ENCODE data around the gene NBPF14.
A peak's percentile ranks its signal among the peaks of the same experiment; 100 is the strongest.
"Not testable (repeated sequence)": the region's sequence is repeated elsewhere in the genome, so short reads cannot be mapped to it uniquely, and the experiment has no call there.

NBPF14 gene

DNA sequence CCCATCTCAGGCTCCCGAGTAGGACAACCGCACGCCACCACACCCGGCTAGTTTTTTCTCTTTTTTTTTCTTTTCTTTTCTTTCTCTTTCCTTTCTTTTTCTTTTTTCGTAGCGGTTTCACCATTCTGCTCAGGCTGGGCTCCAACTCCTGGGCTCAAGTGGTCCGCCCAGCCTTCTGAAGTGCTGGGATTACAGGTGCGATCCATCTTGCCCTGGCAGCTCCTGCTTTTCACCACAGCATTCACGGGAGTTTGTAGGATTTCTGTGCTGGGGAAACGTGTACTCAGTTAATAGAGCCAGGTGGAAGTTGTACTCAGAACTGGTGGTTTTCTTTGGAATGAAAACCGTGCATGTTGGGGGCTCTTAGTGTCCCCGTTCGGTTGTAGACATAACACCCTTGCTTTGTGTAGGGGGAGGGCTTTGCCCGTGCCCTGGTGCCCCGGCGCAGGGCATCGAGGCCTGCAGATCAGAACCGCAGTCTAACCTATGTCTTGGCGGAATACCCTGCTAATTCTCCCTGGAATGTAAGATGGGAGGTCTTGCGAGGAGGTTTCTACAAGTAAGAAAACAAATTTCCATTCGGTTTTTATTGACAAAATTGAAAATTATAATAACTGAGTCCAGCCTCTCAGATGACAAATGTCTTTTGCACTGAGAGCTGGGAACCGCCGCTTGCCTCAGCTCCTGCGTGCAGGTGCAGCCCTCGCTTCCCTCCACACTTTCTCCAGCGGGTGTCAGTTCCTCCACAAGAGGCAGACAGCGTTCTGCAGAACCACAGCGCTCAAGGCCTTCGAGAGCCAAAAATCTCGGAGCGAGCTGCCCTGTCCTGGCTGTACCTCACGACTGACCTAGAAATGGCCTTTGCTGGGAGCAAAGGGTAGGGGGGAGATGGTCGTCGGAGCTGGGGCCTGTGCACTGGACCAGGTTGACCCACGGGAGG, 72.3 kb downstream of the NBPF14 start:
- H3K4me2 ChIP-seq (ENCODE audit: low read length); H3K79me2 ChIP-seq; H3K9me3 ChIP-seq (ENCODE audit: control insufficient read depth, low read length); H3K36me3 ChIP-seq (ENCODE audit: control insufficient read depth, insufficient read depth, low read length); H3K4me3 ChIP-seq (ENCODE audit: low read depth, low read length); H2AFZ ChIP-seq; H3K4me1 ChIP-seq; H3K27me3 ChIP-seq (ENCODE audit: control insufficient read depth, insufficient read depth, low read length); H3K27ac ChIP-seq; H3K9ac ChIP-seq: not testable (repeated sequence)

DNA sequence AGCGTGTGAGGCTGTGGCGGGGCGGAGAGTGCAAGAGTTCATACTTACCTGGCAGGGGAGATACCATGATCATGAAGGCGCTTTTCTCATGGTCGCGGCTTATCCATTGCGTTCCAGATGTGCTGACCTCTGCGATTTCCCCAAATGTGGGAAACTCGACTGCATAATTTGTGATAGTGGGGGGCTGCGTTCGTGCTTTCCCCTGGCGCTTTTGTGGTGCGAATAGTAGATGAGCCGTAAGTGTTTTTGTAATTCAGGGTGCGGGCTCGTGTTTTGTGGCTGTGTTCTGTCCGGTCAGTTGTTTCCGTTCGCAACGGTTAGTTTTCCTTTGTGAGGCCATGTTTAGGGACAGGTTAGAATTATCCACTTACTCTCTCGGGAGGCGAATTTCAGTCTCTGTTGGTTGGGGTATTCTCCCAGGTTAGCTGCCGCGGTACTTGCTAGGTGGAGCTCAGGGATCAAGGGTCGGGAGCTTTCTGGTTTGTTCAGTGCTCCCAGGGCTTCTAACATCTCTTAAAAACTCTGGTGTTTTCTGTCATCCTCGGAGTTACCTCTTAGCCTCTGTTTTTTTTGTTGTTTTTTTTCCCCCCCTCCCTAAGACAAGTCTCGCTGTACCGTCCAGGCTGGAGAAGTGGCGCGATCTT, 73.1 kb downstream of the NBPF14 start:
- H3K4me2 ChIP-seq (ENCODE audit: low read length) = peak overlapping the region; percentile 68
- H3K9me3 ChIP-seq (ENCODE audit: control insufficient read depth, low read length); H3K9ac ChIP-seq; H3K79me2 ChIP-seq; H3K36me3 ChIP-seq (ENCODE audit: control insufficient read depth, insufficient read depth, low read length); H2AFZ ChIP-seq; H3K4me1 ChIP-seq; H3K27me3 ChIP-seq (ENCODE audit: control insufficient read depth, insufficient read depth, low read length): not testable (repeated sequence)
- peak overlapping the region; percentile 71 for H3K4me3 ChIP-seq (ENCODE audit: low read depth, low read length)
- H3K27ac ChIP-seq = peak overlapping the region; percentile 80

DNA sequence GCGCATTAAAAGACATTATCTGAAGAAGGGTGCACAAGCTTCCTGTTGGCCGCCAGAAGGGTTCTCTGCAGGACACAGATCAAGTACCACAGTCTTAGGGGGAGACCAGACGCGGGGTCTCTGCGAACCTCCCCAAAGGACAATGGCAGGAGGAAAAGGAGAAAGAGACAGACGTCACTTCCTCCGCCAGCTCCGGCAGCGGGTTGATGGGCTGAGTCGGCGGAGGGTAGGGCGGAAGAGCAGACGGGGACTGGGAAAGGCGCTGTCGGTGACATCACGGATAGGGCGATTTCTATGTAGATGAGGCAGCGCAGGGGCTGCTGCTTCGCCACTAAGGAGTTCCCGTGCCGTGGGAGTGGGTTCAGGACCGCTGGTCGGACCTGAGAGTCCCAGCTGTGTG, 73.7 kb downstream of the NBPF14 start:
- H3K4me2 ChIP-seq (ENCODE audit: low read length) = peak overlapping the region; percentile 42
- H3K9me3 ChIP-seq (ENCODE audit: control insufficient read depth, low read length); H3K36me3 ChIP-seq (ENCODE audit: control insufficient read depth, insufficient read depth, low read length); H3K27me3 ChIP-seq (ENCODE audit: control insufficient read depth, insufficient read depth, low read length); H3K9ac ChIP-seq; H3K4me1 ChIP-seq; H3K79me2 ChIP-seq: not testable (repeated sequence)
- peak overlapping the region; percentile 17 for H2AFZ ChIP-seq
- H3K27ac ChIP-seq = peak overlapping the region; percentile 70
- H3K4me3 ChIP-seq (ENCODE audit: low read depth, low read length) = peak overlapping the region; percentile 27

DNA sequence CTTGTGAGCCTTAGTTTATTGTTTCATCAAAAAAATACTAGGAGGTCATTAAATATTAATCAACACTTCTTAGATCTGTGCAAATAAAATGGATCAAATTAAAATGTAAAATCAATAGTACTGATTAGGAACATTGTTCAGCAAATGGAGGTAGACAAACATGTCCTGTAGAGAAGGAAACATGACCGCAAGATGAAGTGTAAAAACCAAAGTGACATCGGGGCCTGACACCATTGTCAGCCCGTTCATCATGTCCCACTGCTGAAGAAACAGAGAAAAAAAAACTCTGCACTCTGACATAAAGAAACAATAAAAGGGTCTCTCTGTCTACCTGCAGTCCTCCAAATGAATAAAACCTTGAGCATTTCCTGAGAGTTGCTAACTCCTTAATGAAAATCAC, 81.5 kb downstream of the NBPF14 start:
- H3K9ac ChIP-seq; H3K4me3 ChIP-seq (ENCODE audit: low read depth, low read length); H2AFZ ChIP-seq; H3K4me1 ChIP-seq; H3K27ac ChIP-seq; H3K27me3 ChIP-seq (ENCODE audit: control insufficient read depth, insufficient read depth, low read length); H3K36me3 ChIP-seq (ENCODE audit: control insufficient read depth, insufficient read depth, low read length); H3K4me2 ChIP-seq (ENCODE audit: low read length); H3K79me2 ChIP-seq; H3K9me3 ChIP-seq (ENCODE audit: control insufficient read depth, low read length): not testable (repeated sequence)

DNA sequence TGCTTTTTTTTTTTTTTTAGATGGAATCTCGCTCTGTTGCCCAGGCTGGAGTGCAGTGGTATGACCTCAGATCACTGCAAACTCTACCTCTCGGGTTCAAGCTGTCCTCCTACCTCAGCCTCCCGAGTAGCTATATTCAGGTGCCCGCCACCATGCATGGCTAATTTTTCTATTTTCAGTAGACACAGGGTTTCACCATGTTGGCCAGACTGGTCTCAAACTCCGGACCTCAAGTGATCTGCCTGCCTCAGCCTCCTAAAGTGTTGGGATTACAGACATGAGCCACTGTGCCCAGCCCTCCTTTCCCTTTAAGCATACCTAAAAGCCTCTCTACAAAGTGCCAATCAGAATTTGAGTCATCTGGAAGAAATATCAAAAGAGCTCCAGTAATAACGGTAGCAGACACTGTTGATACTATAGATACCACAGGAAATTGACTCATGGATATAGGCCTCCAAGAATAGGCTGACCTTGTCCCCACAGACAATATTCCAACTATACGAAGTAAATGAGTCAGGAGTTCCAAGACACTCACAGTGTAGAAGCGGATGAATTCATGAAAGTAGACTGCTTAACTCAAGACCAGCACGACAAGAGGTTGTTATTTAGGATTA, 83.1 kb downstream of the NBPF14 start:
- not testable (repeated sequence) for H3K27ac ChIP-seq; H3K36me3 ChIP-seq (ENCODE audit: control insufficient read depth, insufficient read depth, low read length); H2AFZ ChIP-seq; H3K27me3 ChIP-seq (ENCODE audit: control insufficient read depth, insufficient read depth, low read length); H3K9ac ChIP-seq; H3K4me1 ChIP-seq; H3K4me3 ChIP-seq (ENCODE audit: low read depth, low read length); H3K4me2 ChIP-seq (ENCODE audit: low read length); H3K9me3 ChIP-seq (ENCODE audit: control insufficient read depth, low read length); H3K79me2 ChIP-seq

DNA sequence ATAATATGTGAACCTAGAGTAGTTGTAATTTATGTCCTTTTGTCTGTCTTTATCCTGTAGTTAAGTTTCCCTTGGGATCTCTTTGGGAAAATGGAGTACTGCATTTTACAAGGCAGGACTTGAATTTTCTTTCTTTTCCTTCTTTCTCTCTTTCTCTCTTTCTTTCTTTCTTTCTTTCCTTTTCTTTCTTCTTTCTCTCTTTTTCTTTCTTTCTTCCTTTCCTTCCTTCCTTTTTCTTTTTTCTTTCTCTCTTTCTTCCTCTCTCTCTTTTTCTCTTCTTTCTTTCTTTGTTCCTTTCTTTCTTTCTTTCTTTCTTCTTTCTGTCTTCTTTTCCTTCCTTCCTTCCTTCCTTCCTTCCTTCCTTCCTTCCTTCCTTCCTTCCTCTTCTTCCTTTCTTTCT, 101.9 kb downstream of the NBPF14 start:
- not testable (repeated sequence) for H3K36me3 ChIP-seq (ENCODE audit: control insufficient read depth, insufficient read depth, low read length); H3K27ac ChIP-seq; H3K27me3 ChIP-seq (ENCODE audit: control insufficient read depth, insufficient read depth, low read length); H3K4me3 ChIP-seq (ENCODE audit: low read depth, low read length); H3K4me2 ChIP-seq (ENCODE audit: low read length); H3K4me1 ChIP-seq; H3K9me3 ChIP-seq (ENCODE audit: control insufficient read depth, low read length); H2AFZ ChIP-seq; H3K9ac ChIP-seq; H3K79me2 ChIP-seq

DNA sequence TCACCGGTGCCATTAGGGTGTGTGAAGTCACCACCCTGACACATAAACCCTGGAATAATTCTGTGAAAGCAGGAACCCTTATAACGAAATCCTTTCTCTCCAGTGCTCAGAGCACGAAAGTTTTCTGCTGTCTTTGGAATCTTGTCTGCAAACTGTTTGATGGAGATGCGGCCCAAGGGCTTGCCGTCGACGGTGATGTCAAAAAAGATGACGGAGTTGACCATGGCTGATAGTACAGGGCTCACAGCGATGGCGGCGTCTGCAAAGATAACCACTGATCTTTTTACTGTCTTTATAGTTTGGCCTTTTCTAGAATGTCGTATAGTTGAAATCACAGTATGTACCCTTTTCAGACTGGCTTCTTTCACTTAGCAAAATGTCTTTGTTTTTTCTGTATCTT, 112.8 kb downstream of the NBPF14 start, which contains the start of gene PPIAL4G:
TSS of gene PPIAL4G (minus strand) at position 274 of the 400 bp plus-strand sequence. CDS start at position 224, 50 bp downstream.
- not testable (repeated sequence) for H2AFZ ChIP-seq; H3K4me2 ChIP-seq (ENCODE audit: low read length)

More for the DNA sequence above, 112.8 kb downstream of the NBPF14 start, which contains the start of gene PPIAL4G:
- H3K9me3 ChIP-seq (ENCODE audit: control insufficient read depth, low read length); H3K79me2 ChIP-seq; H3K27ac ChIP-seq; H3K4me1 ChIP-seq; H3K36me3 ChIP-seq (ENCODE audit: control insufficient read depth, insufficient read depth, low read length); H3K9ac ChIP-seq; H3K4me3 ChIP-seq (ENCODE audit: low read depth, low read length); H3K27me3 ChIP-seq (ENCODE audit: control insufficient read depth, insufficient read depth, low read length): not testable (repeated sequence)

Data from parathyroid adenoma (tissue), 2 donors.